NCI-H82 (cell line): Measurements from ENCODE around the gene PRKG1.
"Not testable (repeated sequence)": the region's sequence is repeated elsewhere in the genome, so short reads cannot be mapped to it uniquely, and the experiment has no call there.

Experiments used
- DNase-seq: peaks from one replicate; lab custom pipeline; 2025; lab: John Stamatoyannopoulos, UW

PRKG1 gene

GRCh38 chr10:51656503-51656902, 582.2 kb downstream of the PRKG1 start:
- DNase-seq, result no peak

- DNase-seq, result no peak
Observed at GRCh38 chr10:51658000-51658399, 583.7 kb downstream of the PRKG1 start.

GRCh38 chr10:51659344-51659743, 585.1 kb downstream of the PRKG1 start:
- DNase-seq, result no peak

GRCh38 chr10:51663086-51663485, 588.8 kb downstream of the PRKG1 start:
- no peak for DNase-seq

- DNase-seq, result no peak
Observed at GRCh38 chr10:51666456-51666855, 592.2 kb downstream of the PRKG1 start.

GRCh38 chr10:51667678-51668335, 593.5 kb downstream of the PRKG1 start:
- DNase-seq, result no peak

GRCh38 chr10:51668336-51668689, 594.0 kb downstream of the PRKG1 start:
- DNase-seq, result no peak

GRCh38 chr10:51669041-51669440, 594.8 kb downstream of the PRKG1 start:
- no peak for DNase-seq

GRCh38 chr10:51672039-51672535, 597.8 kb downstream of the PRKG1 start:
- no peak for DNase-seq

GRCh38 chr10:51675088-51675487, 600.8 kb downstream of the PRKG1 start:
- DNase-seq, result no peak

- peak; percentile 3 for DNase-seq
Observed at GRCh38 chr10:51679841-51680240, 605.6 kb downstream of the PRKG1 start.

GRCh38 chr10:51683031-51683691, 608.9 kb downstream of the PRKG1 start:
- DNase-seq, result no peak

- no peak for DNase-seq
Observed at GRCh38 chr10:51685768-51686167, 611.5 kb downstream of the PRKG1 start.

GRCh38 chr10:51687296-51687695, 613.0 kb downstream of the PRKG1 start:
- no peak for DNase-seq

GRCh38 chr10:51688826-51689225, 614.5 kb downstream of the PRKG1 start:
- DNase-seq, result not testable (repeated sequence)

- DNase-seq, result no peak
Observed at GRCh38 chr10:51689536-51689935, 615.2 kb downstream of the PRKG1 start.

- DNase-seq, result no peak
Observed at GRCh38 chr10:51691135-51691534, 616.8 kb downstream of the PRKG1 start.

GRCh38 chr10:51694086-51694768, 619.9 kb downstream of the PRKG1 start:
- no peak for DNase-seq

GRCh38 chr10:51696251-51696650, 622.0 kb downstream of the PRKG1 start:
- DNase-seq, result no peak

GRCh38 chr10:51698473-51699063, 624.3 kb downstream of the PRKG1 start:
- DNase-seq, result no peak

- peak; percentile 57 for DNase-seq
Observed at GRCh38 chr10:51699145-51699474, 624.8 kb downstream of the PRKG1 start.

- peak; percentile 93 for DNase-seq
Observed at GRCh38 chr10:51699475-51700227, 625.4 kb downstream of the PRKG1 start, which contains the start of gene CSTF2T. Gene CSTF2T (minus strand): TSS chr10:51699595. CDS start chr10:51699549, 46 bp downstream.
